Parathyroid adenoma (tissue), 2 donors: Measurements from ENCODE around the gene VPS13D.

ENCODE experiments used
- H2AFZ ChIP-seq: fragments of 300-600 bp; sonication (generic); one replicate; pipeline ENCODE4 v1.7.0; 2017; ENCODE audit warnings: antibody characterized with exemption, mild to moderate bottlenecking
- H3K27ac ChIP-seq: fragments of 300-600 bp; sonication (generic); one replicate; pipeline ENCODE4 v1.7.0; 2017
- H3K27me3 ChIP-seq: fragments of 300-600 bp; sonication (generic); one replicate; pipeline ENCODE4 v1.7.0; 2017; ENCODE audit warnings: low read length; ENCODE audit not compliant: control insufficient read depth, insufficient read depth
- H3K36me3 ChIP-seq: fragments of 300-600 bp; sonication (generic); one replicate; pipeline ENCODE4 v1.7.0; 2017; ENCODE audit warnings: low read length; ENCODE audit not compliant: control insufficient read depth, insufficient read depth
- H3K4me1 ChIP-seq: fragments of 300-600 bp; sonication (generic); one replicate; pipeline ENCODE4 v1.7.0; 2017; ENCODE audit warnings: control low read depth
- H3K4me2 ChIP-seq: fragments of 300-600 bp; sonication (generic); one replicate; pipeline ENCODE4 v1.7.0; 2017; ENCODE audit warnings: low read length
- H3K4me3 ChIP-seq: fragments of 300-600 bp; sonication (generic); one replicate; pipeline ENCODE4 v1.7.0; 2017; ENCODE audit warnings: low read depth, low read length
- H3K79me2 ChIP-seq: fragments of 300-600 bp; sonication (generic); one replicate; pipeline ENCODE4 v1.7.0; 2017; ENCODE audit warnings: control low read depth
- H3K9ac ChIP-seq: fragments of 300-600 bp; sonication (generic); one replicate; pipeline ENCODE4 v1.7.0; 2017; ENCODE audit warnings: mild to moderate bottlenecking
- H3K9me3 ChIP-seq: fragments of 300-600 bp; sonication (generic); one replicate; pipeline ENCODE4 v1.7.0; 2017; ENCODE audit warnings: low read length; ENCODE audit not compliant: control insufficient read depth
- TF ChIP-seq, protein P1 (sequence below): fragments of 300-600 bp; sonication (generic); IDR thresholded peaks from one replicate; pipeline ENCODE4 v1.7.0; 2017; ENCODE audit warnings: antibody characterized with exemption, mild to moderate bottlenecking
- donor health status: primary hyperparathyroidism.

Gene VPS13D

DNA sequence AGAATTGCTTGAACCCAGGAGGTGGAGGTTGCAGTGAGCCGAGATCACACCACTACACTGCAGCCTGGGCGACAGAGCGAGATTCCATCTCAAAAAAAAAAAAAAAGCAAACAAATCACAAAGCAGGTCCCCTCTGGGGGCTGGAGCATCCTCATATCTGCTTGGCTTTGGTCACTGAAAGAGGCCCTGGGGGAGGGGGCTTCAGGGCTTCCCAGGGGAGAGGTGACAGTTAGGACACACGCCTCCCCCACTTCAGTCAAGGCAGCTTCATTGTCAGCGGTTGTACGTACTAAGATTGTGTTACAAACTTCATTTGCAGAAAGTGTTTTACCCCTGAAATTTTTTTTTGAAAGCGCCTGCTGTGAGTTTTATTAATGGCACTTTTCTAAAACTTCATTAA is 257.7 kb downstream of the VPS13D start:
- peak overlapping the region; percentile 98 for H3K27ac ChIP-seq
- H3K27me3 ChIP-seq: no peaks in the 10 kb centered on the region
- no peak overlapping the region for H3K9ac ChIP-seq
- H3K79me2 ChIP-seq: no peaks in the 10 kb centered on the region
- TF ChIP-seq, protein P1, sequence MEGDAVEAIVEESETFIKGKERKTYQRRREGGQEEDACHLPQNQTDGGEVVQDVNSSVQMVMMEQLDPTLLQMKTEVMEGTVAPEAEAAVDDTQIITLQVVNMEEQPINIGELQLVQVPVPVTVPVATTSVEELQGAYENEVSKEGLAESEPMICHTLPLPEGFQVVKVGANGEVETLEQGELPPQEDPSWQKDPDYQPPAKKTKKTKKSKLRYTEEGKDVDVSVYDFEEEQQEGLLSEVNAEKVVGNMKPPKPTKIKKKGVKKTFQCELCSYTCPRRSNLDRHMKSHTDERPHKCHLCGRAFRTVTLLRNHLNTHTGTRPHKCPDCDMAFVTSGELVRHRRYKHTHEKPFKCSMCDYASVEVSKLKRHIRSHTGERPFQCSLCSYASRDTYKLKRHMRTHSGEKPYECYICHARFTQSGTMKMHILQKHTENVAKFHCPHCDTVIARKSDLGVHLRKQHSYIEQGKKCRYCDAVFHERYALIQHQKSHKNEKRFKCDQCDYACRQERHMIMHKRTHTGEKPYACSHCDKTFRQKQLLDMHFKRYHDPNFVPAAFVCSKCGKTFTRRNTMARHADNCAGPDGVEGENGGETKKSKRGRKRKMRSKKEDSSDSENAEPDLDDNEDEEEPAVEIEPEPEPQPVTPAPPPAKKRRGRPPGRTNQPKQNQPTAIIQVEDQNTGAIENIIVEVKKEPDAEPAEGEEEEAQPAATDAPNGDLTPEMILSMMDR: no peak
- no peak overlapping the region for H3K4me3 ChIP-seq
- H3K36me3 ChIP-seq: no peaks in the 10 kb centered on the region
- no peaks in the 10 kb centered on the region for H3K9me3 ChIP-seq
- H3K4me2 ChIP-seq: no peak overlapping the region
- no peak overlapping the region for H2AFZ ChIP-seq
- H3K4me1 ChIP-seq: peaks cover 33% of the 10 kb centered on the region

DNA sequence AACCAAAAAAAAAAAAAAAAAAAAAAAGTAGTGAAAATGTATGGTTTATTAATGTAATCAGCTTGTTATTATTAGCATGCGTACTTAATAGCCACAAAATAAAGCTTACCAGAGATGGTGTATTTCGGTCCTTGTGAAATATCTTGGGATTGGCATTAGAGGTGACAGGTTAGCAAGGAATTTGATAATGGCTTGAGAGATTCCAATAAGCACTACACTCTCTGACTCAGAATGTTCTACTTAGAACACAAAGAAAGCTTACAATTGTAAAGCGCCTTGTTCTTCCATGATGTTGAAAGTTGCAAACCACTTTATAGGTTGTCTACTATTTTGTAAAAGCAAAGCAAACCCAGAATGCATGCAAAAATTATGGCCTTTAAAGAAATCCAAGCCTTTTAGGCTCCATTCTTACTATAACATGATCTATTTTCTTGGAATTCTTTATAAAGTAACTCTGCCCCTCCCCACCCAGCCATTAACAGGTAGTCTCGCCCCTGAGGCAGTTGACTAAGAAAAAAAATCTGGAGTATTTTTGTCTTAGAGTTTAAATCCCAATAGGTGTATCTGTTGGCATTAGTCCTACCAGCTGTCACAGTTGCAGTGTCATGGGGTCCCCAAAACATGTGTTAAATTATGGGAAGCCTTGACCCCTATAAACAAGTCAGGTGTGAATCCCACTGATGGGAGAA is 259.0 kb downstream of the VPS13D start:
- Histone ChIP-seq H3K4me2 (no peak overlapping the region), H3K27me3 (no peaks in the 10 kb centered on the region), H3K79me2 (no peaks in the 10 kb centered on the region), H3K4me3 (no peak overlapping the region), H3K27ac (no peak overlapping the region), H3K4me1 (peaks cover 33% of the 10 kb centered on the region), H3K36me3 (no peaks in the 10 kb centered on the region), H3K9ac (no peak overlapping the region), H3K9me3 (no peaks in the 10 kb centered on the region), H2AFZ (no peak overlapping the region)
- TF ChIP-seq, protein P1: no peak

DNA sequence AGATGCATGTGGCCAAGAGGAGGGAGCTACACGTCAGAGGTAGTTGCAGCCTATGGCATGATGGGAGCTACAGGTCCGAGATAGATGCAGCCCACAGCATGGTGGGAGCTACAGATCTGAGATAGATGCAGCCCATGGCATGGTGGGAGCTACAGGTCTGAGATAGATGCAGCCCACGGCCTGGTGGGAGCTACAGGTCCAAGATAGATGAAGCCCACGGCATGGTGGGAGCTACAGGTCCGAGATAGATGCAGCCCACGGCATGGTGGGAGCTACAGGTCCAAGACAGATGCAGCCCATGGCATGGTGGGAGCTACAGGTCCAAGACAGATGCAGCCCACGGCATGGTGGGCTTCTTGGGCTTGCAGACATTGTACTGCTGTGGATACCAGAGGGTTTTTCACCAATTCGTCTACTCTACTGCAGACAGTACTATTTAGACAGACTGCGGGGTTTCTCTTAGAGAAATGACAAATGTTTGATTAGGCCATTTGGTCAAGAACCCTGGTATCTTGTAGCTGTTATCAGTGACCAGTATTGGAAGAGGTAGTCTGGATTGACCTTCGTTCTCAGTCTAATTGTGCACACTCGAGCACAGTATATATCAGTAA is 260.8 kb downstream of the VPS13D start:
- Histone ChIP-seq H3K4me2 (no peak overlapping the region), H2AFZ (no peak overlapping the region), H3K4me3 (no peak overlapping the region), H3K4me1 (peaks cover 36% of the 10 kb centered on the region), H3K9ac (no peak overlapping the region), H3K27ac (no peak overlapping the region), H3K36me3 (no peaks in the 10 kb centered on the region), H3K9me3 (no peaks in the 10 kb centered on the region), H3K79me2 (no peaks in the 10 kb centered on the region), H3K27me3 (no peaks in the 10 kb centered on the region)
- TF ChIP-seq, protein P1: no peak

DNA sequence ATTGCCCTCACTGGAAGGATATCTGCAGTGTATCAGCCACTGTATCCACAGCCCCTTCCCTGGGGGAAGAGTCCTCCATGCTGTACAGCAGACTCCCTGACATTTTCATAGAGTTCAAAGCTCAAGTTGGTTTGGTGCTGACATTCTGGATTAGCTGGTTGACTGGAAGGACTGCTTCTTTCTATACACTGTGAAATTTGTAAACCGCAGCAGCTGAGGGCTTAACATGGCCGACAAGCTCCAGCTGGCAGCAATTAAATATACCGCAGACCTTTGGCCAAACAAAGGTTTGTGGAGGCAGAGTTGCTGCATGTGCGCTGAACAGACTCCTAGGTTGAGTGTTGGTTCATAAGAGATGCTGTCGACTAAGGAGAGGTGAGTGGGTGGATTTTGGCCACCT is 261.8 kb downstream of the VPS13D start:
- no peak overlapping the region for H3K27ac ChIP-seq

More for the DNA sequence above, 261.8 kb downstream of the VPS13D start:
- TF ChIP-seq, protein P1: no peak
- Histone ChIP-seq H3K4me3 (no peak overlapping the region), H3K4me1 (peaks cover 33% of the 10 kb centered on the region), H3K4me2 (no peak overlapping the region), H2AFZ (no peak overlapping the region), H3K36me3 (no peaks in the 10 kb centered on the region), H3K27me3 (no peaks in the 10 kb centered on the region), H3K9me3 (no peaks in the 10 kb centered on the region), H3K9ac (no peak overlapping the region), H3K79me2 (no peaks in the 10 kb centered on the region)
